GM21367 (cell line): ENCODE measurements around the gene ST6GALNAC4.

Experiments used
- ATAC-seq: cut with Tn5 transposase; IDR thresholded peaks from one replicate; pipeline ENCODE4 v1.9.1; 2021; ENCODE audit not compliant: unreplicated experiment

Gene ST6GALNAC4

DNA sequence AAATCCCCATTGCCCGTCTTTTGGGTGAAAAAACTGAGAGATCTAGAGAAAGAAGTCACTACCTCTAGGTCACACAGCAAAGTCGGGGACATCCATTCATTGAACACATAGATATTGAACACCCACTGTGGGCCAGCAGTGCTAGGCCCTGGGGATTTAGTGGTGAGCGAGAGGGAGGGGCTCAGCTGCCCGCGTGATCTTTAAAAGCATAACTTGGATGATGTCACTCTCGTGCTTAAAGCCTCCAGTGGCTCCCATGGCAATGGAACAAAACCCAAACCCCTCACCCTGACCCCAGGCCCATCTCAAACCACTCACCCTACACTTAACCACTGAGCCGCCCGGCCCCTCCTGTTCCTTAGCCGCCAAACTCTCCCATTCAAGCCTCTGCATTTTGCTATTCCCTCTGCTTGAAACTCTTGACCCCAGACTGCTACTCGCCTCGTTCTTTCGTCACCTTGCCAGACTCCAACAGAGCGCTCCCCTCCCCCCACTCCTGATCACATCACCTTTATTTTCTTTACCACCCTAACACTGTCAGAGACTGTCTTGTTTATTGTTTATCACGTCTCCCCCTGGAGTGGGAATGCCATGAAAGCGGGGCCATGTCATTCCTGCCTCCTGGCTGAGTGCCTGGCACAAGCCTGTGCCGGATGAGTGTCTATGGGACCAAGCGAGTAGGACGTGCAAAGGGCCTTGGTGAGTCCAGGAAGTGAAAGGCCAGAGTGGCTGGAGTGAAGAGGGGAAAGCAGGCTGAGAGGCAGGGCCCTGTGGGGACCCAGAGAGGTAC is 14.4 kb upstream of the ST6GALNAC4 start:
- no peak for ATAC-seq

DNA sequence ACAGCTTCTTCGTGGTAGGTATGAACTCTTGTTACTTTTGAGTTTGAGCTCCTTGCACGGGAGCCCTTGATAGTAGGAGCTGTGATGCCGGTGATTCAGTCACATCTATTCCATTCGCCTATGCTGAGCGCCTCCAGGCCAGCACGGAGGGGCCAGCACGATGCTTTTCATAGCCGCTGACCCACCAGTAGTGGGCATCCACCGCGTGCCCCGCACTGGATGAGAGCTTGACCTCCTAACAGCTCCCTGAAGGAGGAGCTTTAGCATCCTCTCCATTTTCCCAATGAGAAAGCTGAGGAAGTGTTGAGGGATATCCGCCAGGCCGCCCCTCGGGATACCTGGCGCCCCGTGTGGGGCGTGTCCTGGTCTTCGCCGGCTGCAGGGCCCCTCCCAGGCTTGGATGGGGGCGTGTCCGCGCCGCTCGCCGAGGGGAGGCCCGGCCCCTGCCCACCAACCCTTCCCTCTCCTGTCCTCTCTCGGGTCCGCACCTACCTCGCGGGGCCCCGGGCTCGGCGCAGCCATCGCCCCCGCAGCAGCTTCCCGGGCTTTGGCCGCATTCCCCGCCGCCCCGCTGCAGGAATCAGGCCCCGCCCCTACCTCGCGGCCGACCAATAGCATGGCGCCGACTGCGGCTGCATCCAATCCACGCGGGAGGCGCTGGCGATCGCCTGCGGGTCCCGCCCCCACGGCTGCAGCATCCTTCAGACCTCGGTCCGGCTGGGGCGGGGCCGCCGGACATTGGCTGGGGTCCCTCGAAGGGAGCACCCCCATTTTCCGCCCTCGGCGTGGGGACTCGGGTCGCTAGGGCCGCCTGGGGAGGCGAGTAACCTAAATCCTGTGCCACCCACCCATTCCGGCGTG is 13.6 kb upstream of the ST6GALNAC4 start, which contains the start of gene PIP5KL1:
Gene PIP5KL1, minus strand, starts transcription at position 547 of the 861 bp plus-strand sequence. Its CDS starts 25 bp downstream, at position 522.
- peak; percentile 56 for ATAC-seq

DNA sequence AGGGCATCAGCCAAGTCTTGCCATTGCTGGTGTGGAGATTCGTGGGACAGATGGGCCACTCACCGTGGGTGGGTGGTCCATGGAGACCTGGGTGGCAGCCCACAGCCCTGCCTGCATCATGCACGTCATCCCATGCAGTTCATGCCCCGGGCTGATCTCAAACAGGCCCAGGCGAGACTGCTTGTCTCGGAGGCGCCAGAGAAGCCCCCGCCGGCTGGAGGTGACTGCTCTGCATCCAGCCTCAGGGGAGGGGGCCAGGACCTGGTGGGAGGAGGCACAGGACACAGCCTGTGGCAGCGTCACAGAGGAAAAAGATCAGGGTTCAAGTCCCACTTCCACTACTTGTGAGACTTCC is 12.8 kb upstream of the ST6GALNAC4 start:
- ATAC-seq: no peak

DNA sequence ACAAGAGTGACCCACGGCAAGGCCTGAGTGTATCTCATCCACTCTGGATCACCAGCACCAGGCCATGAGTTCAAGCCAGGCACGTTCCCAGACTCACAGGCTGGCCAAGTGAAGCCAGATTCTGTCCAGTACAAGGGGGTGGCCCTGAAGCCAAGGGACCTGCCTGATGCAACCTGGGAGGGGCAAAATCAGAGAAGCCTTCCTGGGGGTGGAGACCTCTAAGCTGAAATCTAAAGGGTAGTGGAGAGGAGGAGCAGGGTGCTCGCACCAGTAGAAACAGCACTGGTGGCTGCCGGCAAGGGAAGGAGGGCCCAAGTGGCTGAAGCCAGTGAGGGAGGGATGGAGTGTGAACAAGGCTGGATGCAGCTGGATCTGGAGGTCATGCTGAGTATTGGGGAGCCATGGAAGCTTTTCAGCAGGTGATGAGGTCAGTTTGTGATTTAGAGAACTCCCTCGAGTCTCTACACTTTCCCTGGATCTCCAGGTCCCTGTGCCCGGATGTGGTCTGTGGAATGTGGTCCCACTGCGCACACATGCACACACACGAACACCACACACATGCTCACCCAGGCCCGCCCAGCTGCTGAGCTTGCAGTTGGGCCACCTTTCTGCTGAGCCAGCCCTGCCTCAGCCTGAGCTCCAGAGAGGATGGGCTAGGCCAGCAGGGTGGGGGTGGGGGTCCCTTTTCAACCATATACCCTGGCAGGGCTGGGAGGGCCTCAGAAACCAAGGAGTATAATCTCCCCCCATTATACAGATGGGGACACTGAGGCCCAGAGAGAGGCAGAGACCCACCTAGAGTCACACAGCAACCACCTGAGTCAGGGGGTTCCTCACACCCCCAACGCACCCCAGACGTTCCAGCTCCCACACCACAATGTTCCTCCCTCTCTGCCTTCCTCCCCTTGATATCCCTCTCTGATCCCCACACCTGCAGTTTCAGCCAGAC is 12.1 kb upstream of the ST6GALNAC4 start:
- no peak for ATAC-seq

DNA sequence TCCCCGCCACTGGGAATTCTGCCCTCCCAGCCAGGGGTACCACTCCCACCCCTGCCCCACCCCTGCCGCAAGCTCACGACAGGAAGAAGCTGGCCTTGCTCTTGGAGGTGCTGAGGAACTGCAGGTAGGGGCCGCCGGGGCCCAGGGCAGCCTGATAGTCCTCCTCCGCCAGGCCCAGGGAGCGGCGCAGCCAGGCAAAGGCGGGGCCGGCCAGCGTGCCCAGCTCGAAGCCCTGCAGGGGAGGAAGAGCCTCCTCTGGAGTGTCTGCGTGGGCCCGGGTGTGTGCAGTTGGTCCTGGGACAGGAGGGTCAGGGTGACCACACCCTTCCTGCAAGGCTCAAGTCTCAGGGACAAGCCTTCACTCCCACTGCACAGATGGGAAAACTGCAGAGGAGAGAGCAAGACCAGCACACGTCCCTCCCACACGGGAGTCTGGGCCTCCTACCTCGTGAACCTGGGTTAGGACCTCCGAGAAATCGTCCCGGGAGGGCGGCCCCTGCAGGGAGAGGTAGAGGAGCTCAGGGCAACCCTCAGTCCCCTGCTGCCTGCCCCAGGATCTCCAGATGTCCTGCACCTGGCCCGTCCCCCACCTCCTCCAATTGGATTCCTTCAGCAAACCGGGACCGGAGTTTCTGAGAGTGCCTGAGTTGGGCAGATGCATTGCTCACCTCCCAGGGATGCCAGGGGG is 11.3 kb upstream of the ST6GALNAC4 start:
- ATAC-seq: no peak

DNA sequence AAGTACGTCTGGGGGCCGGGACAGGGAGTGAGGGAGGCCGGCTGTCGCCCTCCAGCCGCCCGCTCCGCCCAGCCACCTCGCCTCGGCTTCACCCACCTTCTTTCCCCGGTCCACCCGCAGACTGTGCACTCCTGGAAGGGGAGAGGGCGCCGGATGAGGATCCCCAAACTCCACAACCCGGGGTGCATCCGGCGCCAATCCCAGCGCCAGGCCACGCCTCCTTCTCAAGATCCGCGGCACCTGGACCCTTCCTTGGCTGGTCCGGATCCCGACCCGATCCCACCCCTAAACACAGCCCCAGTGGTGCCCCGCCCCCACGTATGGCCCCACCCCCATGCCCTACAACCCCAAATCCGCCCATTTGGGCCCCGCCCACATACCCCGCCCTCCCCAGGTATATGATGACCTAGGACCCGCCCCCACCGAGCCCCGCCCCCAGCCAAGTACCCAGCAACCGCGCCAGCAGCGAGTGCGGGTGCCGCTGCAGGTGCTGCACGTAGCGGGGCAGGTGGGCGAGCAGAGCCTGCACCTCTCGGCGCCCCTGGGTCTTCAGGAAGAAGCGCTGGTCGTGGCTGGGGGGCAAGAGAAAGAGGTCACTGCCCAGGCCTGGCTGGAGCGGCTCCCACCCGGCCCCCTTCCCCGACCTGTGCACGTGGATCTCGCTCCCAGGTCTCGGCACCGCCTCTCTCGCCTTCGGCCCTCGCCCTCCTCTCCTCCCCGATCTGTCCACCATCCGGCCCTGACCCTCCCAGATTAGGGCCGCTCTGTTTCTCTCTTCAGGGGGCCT is 10.6 kb upstream of the ST6GALNAC4 start:
- ATAC-seq: no peak

DNA sequence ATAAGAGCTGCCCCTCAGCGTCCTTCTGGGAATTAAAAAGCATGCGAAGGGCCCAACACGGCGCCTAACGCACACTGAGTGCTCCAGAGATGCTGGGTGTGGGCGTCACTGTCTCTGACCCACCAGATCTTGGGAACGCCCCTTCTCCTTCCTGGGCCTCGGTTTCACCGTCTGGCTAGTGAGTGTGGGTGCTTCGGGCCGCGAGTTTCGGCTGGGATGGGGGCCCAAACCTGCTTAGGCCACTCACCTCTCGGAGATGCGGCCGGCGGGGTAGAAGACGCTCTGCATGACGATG is 10.0 kb upstream of the ST6GALNAC4 start:
- no peak for ATAC-seq

DNA sequence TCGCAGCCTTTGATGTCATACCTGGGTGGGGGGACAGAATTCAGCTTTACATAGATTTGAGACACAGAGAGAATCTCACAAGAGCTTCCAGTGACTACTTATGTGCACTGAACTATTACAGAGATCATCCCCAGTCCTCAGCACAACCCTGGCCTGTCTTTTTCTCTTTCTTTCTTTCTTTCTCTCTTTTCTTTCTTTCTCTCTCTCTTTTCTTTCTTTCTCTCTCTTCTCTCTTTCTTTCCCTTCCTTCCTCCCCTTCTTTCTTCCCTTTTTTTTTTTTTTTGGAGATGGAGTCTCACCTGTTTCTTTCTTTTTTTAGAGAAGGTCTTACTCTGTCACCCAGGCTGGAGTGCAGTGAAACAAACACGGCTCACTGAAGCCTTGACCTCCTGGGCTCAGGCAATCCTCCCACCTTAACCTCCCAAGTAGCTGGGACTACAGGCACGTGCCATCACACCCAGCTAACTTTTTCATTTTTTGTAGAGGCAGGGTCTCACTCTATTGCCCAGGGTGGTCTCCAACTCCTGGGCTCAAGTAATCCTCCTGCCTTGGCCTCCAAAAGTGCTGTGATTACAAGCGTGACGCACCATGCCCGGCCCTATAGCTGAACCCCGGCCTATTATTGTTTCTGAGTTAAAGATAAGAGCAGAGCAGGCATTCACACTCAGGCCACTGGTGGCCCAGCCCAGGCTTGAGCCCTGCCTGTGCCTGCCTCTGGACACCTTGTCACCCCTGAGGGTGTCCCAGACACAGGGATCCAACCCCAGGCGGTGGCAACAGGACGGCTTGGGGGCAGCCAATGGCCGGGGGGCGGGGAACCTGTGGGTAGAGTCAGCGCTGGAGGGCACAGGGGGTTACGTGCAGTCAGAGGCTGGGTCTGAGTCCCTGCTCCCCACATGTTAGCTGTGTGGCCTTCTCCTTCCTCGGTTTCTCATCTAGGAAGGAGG is 9.4 kb upstream of the ST6GALNAC4 start:
- no peak for ATAC-seq

DNA sequence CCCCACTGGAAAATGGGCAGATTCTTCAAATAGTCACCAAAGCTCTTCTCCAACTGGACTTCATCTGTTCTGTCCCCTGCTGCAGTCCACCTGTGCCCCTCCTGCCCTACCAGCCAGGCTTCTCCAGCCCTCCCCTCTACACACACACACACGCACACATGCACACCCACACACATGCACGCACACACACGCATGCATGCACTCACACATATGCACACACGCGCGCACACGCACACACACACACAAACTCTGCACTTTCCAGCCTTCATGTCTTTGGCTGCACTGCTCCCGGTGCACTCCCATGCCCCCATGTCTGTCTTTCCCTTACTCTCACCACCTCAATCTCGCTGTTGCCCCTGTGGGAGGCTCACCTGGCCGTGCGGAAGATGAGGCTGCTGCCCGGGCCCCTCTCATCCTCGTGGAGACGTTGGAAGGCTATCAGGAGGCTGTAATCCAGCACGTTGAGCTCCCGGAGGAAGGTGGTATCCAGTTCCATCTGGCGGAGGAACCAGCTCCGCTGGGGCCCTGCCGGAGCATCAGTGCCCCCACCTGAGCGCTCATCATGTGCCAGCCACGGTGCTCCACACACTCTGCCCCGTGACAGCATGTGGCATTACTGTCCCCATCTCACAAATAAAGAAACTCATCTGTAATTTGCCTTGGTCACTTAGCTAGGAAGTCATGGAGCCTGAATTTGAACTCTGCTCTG is 8.0 kb upstream of the ST6GALNAC4 start:
- ATAC-seq: no peak

DNA sequence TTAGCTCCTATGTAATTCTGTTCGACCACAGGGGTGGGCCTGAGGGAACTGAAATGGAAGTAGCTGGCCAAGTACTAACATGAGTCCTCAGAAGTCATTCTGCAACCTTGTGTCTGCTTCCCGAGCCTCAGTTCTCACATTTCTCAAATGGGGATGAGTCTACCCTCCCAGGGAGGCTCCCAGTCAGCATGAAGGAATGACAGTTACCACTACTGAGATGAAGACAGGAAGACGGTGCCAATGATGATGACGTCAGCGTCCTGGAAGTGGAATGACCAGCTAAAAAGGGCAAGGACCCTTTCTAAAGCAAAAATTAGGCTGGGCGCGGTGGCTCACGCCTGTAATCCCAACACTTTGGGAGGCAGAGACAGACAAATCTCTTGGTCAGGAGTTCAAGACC is 6.9 kb upstream of the ST6GALNAC4 start:
- ATAC-seq: no peak

DNA sequence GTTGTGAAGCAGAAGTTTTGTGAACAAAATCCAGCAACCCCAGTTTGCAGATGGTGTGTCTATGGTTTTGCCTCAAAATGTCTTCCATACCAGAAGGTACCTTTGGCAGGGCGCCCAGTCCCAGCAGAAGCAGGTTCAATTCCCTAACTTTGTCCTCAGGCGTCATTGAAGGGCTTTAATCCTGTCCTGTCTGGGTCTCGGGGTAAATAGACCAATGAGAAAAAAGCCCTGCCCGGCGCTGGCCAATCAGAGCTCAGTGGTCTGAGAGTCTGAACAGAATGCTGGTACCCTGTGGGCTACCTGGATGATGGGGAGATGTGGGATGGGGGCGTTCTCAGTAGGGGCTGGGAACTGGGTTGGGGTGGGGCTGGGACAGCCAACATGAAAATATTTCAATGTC is 6.2 kb upstream of the ST6GALNAC4 start:
- no peak for ATAC-seq

DNA sequence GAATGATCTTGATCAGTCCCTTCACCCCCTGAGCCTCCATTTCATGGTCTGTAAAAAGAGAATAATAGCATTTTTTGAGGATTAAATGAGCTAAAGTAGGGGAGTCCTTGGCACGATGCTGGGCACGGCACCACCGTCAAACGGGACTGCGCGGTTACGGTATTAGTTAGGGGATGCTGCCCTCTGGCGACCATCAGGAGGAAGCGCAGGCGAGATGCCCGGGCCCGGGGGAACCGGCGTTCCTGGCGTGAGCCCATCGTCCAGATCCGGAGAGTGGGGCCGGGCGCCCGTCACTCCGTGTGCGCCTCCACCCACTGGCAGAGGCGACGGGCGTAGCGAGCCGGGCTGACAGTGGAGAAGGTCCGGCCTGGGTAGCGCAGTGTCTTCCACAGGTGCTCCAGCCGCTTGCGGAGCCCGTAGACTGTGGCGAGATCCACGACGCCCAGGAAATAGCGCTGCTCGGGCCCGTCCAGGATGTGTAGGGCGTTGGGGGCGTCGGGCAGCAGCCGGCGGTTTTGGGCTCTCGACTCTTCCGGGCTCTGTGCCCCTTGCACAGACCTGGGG is 4.8 kb upstream of the ST6GALNAC4 start:
- ATAC-seq: no peak

DNA sequence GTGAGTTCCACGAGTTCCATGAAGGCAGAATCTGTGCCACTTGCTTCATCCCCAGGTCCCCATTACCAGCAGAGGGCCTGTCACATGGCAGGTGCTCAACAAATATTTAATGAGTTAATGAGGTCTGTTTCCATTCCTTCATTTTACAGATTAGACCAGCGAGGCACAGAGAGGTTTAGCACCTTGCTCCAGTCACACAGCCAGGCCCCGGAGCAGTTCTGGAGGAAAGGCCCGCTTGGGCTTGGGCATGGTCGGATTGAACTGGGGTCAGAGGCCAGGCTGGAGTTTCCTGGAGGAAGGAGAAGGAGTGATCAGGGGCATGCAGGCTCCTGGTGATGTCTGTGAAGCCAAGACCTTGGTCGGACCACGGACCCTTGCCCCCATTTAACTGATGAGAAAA is 4.0 kb upstream of the ST6GALNAC4 start:
- ATAC-seq: no peak

DNA sequence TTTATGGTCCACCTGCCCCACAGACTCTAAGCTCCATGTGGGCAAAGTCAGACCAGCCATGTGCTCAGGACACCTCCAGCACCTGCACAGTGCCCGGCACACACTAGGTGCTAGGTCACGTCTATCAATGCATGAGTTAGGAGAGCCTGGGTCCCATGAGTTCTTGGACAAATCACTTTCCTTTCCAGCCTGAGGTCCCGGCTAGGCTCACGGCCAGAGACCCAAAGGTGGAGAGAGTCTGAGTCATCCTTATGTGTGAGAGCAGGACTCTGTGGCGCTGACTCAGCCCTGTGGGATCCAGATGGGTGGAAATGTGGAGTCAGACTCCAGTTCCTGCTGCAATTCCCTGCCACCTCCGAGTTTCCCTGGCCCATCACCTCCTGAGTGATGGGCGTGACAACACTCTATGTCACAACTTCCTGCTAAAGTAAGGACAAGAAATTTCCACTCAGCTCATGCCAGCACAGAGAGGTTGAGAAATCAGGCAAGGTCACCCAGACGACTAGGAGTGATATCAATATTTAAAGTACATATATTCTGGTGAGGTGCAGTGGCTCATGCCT is 2.5 kb upstream of the ST6GALNAC4 start:
- no peak for ATAC-seq

DNA sequence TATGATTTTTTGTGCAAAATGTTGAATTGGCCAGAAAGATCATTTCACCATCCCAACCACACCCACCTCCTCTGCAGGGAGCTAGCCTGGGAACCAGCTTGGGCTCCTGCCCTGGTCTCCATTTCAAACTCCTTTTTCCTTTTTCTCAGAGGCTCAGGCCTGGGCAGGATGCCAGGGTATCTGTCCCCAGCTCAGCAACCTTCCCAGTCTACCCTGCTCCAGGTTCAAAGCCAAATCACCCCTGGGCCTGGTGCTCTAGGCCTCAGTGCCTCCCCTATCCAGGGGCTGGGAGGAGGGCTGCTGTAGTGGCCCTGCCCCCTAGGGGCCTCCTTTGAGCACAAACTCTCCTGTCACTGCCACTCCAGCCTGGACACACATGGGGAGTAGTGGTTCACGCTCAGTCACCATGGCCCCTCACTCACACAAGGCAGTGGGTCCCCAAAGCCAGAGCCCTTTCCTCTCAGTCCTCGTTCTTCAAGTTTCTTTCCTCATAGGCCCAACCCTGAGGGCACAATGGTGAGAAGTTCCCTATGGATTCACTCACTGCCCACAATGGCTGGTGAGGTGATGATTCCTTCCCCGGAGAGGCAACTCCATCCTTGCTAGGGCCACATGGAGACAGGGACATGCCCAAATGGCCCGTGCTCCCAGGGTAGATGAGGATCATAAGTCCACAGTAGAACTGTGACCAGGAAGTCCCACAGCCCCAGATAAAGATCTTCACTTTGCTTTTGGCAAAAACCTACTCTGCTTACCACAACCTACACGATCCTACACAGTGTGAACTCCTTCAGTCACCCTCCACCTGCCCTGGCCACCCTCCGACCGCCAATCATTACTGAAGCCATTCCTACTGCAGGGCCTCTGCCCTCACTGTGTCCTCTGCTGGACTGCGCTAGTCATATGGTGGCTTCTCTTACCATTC is 1.6 kb upstream of the ST6GALNAC4 start:
- no peak for ATAC-seq

DNA sequence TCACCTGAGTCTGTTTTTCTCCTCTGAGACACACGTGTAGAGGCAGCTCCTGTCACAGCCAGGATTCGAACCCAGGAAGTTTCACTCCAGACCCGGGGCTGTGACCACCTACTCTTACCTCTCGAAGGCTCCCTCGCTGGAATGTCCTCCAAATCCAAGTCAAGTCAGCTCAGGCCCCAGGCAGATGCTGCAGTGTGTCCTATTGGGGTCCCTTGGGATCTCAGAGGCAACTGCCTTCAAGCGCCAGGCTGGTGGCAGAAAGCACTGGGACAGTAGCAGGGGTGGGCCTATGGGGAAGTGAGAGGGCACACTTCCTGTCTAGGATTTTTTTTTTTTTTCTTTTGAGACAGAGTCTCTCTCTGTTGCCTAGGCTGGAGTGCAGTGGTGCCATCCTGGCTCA is 762 bp upstream of the ST6GALNAC4 start:
- ATAC-seq: no peak
